Measurements from ENCODE around the gene RDH13.
A peak's percentile ranks its signal among the peaks of the same experiment; 100 is the strongest.

The RDH13 gene

DNA sequence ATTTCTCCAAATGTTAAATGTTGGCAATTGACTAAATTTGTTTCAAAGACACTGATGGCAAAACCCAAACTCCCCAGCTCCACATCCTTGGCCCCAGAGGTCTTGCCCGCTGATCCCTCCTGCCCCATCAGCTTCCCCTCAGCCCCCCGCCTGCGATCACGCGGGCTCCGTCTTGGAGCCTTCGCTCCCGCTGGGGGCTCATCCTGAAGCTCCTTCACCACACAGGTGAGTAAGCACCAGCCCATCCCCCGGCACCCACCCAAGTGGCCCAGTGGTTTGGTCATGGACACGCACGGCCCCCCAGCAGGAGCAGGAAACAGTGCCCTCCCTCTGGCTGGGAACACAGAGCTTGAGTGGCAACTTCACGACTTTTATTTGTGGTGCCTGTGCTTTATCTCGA, 27.6 kb upstream of the RDH13 start:
- no peak for FAIRE-seq
- no peak for DNase-seq (ENCODE audit: insufficient read length)
- TF ChIP-seq POLR2AphosphoS5 (IDR thresholded peaks at IDR 0.05; ENCODE audit: low read depth, low read length) (no peak), TAF1 (IDR thresholded peaks at IDR 0.05; ENCODE audit: borderline replicate concordance, low read depth, low read length) (no peak), POLR2A (IDR thresholded peaks at IDR 0.05; ENCODE audit: low read depth, low read length) (no peak)

DNA sequence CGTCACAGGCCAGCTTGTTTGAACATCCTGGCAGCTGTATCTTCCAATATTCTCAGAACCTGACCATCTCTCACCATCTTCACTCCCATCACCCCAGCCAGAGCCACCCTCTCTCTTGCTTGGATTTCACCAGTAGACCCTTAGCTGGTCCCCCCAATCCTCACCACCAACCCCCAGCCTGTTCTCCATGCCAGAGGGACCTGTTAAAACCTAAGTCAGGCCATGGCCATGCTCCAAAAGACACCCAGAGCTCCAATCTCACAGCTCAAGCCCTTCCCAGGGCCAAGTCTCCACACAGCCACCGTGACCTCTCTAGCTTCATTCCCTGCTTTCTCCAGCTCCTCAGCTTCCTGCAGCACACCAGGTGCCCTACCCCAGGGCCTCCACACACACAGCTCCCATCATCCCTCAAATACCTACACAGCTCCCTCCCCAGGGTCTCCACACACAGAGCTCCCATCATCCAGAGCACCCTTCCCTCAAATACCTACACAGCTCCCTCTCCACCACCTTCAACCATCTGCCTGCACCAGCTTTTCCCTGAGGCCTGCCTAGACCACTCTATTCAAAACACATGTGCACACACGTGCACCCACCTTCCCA, 26.5 kb upstream of the RDH13 start:
- no peak for FAIRE-seq

DNA sequence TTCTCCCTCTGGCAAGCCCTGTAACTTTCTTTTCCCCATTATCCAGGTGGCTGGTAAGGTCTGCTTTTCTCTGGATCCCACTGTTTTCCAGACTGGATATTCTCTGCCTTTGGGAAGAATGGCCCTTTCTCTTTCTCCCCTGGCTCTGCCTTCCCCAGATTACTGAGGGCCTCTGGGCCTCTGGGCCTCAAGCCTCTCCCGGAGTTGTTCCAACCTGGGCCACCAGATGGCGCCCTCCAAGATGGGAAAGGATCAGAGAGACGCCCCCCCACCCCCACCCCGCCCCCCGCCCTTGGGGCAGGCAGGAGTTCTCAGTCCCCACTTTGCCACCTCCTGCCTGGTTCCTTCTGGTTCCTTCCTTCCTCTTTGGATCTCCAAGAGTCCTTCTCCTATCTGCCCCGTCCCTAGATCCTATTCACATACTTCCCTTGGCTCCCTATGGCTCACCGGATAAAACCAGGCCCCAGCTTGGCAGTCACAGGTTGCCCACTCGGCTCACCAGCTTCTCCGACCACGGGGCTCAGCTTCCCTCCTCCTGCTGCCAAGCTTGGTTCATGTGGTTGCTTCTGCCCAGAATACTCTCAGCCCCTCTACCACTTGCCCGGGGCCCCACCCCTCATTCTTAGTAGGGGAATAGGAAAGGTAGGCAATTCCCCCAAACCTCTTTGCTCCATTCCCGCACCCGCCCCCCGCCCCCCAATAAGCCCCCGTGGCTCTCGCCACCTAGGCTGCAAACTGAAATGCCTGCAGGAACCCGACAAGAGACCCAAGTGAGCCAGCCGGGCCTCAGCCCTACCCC, 25.8 kb upstream of the RDH13 start:
- DNase-seq (ENCODE audit: insufficient read length) (peak; percentile 76), FAIRE-seq (peak; percentile 88)
- TF ChIP-seq POLR2AphosphoS5 (IDR thresholded peaks at IDR 0.05; ENCODE audit: low read depth, low read length) (no peak), POLR2A (IDR thresholded peaks at IDR 0.05; ENCODE audit: low read depth, low read length) (no peak), TAF1 (IDR thresholded peaks at IDR 0.05; ENCODE audit: borderline replicate concordance, low read depth, low read length) (no peak)

More for the DNA sequence above, 26.5 kb upstream of the RDH13 start:
- DNase-seq (ENCODE audit: insufficient read length), result no peak
- TF ChIP-seq POLR2A (IDR thresholded peaks at IDR 0.05; ENCODE audit: low read depth, low read length) (no peak), POLR2AphosphoS5 (IDR thresholded peaks at IDR 0.05; ENCODE audit: low read depth, low read length) (no peak), TAF1 (IDR thresholded peaks at IDR 0.05; ENCODE audit: borderline replicate concordance, low read depth, low read length) (no peak)

DNA sequence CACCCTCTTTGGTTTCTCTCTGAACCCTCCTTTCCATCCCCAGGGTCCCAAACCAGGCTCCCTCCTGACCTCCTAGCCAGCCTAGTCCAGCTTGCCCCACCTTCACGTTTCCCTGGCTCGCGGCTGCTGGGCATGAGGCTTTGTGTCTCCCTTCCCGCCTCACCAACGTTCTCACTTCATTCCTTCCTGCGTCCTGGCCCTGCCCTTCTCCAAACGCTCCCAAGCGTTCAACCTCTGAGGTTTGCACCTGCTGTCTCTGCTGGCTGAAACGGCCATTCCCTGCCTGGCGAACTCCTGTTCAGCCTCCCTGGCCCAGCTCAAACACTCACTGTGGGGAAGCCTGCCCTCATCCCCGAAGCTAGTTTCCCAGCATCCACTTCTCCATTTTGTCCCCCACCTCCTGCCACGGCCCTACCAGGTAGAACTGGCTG, 25.1 kb upstream of the RDH13 start:
- TF ChIP-seq TAF1 (IDR thresholded peaks at IDR 0.05; ENCODE audit: borderline replicate concordance, low read depth, low read length) (no peak), POLR2AphosphoS5 (IDR thresholded peaks at IDR 0.05; ENCODE audit: low read depth, low read length) (no peak), POLR2A (IDR thresholded peaks at IDR 0.05; ENCODE audit: low read depth, low read length) (no peak)
- no peak for DNase-seq (ENCODE audit: insufficient read length)
- FAIRE-seq, result no peak

DNA sequence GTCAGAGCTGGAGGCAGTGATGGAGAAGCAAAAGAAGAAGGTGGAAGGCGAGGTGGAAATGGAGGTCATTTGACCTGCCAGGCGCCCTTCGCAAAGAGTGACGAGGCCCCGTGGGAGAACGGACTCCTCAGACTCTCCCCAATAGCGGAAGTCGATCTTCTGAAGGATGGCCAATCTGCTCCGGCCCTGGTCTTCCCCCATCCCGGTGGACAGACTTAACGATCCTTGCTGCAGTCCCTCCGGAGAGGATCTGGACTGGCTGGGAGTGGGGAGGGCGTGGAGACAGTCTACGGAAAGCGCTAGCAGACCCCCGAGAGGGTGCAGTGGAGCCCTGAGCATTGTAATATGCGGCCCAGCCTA, 24.6 kb upstream of the RDH13 start:
- FAIRE-seq (no peak), DNase-seq (ENCODE audit: insufficient read length) (no peak)
- TF ChIP-seq POLR2A (IDR thresholded peaks at IDR 0.05; ENCODE audit: low read depth, low read length) (no peak), TAF1 (IDR thresholded peaks at IDR 0.05; ENCODE audit: borderline replicate concordance, low read depth, low read length) (no peak), POLR2AphosphoS5 (IDR thresholded peaks at IDR 0.05; ENCODE audit: low read depth, low read length) (no peak)

DNA sequence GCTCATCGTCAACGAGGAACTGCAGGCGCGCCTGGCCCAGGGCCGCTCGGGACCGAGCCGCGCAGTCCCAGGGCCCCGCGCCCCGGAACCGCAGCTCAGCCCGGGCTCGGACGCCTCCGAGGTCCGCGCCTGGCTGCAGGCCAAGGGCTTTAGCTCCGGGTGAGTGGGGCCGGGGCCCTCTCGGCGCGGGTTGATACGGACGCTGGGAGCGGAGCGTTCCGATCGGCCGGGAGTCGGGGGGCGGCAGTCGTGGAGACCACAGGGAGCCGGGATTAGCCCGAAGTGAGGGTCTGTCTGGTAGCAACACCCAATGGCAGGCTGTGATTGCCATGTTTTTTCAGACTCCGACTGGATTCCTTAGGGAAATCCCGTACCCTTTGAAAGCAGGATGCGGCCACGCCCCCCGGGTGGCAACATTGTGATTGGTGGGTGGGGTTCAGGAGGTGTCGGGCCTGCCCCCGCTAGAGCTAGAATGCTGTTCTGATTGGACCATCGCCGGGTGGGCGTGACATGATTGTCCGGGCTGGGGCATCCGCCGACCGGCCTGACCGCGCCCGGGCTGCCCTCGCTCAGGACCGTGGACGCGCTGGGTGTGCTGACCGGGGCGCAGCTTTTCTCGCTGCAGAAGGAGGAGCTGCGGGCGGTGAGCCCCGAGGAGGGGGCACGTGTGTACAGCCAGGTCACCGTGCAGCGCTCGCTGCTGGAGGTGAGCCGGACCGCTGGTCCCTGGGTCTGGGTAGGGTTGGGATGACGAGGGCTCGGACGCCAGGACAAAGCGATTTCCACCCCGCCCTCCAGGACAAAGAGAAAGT, 24.0 kb upstream of the RDH13 start:
- FAIRE-seq (no peak), DNase-seq (ENCODE audit: insufficient read length) (peak; percentile 69)
- TF ChIP-seq POLR2A (IDR thresholded peaks at IDR 0.05; ENCODE audit: low read depth, low read length) (no peak), POLR2AphosphoS5 (IDR thresholded peaks at IDR 0.05; ENCODE audit: low read depth, low read length) (no peak), TAF1 (IDR thresholded peaks at IDR 0.05; ENCODE audit: borderline replicate concordance, low read depth, low read length) (no peak)

DNA sequence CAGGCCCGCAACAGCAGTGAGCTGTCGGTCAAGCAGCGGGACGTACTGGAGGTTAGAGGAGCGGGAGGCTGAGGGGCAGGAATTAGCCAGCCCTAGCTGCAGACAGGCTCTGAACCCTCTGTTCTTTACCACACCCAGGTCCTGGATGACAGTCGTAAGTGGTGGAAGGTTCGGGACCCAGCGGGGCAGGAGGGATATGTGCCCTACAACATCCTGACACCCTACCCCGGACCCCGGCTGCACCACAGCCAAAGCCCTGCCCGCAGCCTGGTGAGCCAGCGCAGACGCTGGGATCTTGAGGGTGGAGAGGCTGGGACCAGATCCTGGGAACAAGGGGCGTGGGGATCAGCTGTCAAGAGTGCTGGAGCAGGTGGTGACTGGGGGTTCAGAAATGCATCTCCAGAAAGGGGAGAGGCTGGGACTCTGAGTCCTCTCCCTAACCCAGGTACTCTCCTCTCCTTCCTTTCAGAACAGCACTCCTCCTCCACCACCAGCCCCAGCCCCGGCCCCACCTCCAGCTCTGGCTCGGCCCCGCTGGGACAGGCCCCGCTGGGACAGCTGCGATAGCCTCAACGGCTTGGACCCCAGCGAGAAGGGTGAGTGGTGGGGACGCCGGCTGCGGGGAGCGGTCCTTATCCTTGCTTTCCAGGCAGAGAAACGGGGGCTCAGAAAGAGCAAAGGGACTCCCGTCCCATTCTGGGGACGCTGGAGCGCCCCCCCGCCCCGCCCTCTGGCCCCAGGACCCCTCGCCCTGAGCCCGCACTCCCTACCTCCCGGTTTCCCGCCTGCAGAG, 23.2 kb upstream of the RDH13 start:
- DNase-seq (ENCODE audit: insufficient read length) (no peak), FAIRE-seq (no peak)
- TF ChIP-seq POLR2A (IDR thresholded peaks at IDR 0.05; ENCODE audit: low read depth, low read length) (no peak), POLR2AphosphoS5 (IDR thresholded peaks at IDR 0.05; ENCODE audit: low read depth, low read length) (no peak), TAF1 (IDR thresholded peaks at IDR 0.05; ENCODE audit: borderline replicate concordance, low read depth, low read length) (no peak)

DNA sequence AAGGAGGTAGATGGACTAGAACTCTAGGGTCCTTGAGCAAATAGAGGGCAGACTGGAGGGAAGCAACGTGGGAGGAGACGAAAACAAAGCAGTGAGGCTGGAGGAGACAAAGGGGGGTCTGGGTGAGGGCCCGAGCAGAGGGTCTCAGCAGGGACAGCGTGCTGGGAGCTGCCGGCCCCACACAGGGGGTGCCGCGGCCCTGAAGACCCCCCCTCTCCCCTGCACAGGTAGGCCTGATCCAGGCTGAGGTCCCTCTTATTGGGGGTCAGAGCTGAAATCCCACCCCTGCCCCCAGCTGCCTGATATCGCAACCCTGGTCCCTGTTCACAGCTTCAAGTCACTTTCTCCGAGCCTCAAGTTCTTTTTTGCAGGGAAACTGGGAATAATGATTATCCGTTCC, 21.5 kb upstream of the RDH13 start:
- no peak for DNase-seq (ENCODE audit: insufficient read length)
- no peak for TF ChIP-seq POLR2AphosphoS5 (IDR thresholded peaks at IDR 0.05; ENCODE audit: low read depth, low read length)
- no peak for TF ChIP-seq POLR2A (IDR thresholded peaks at IDR 0.05; ENCODE audit: low read depth, low read length)
- TF ChIP-seq TAF1 (IDR thresholded peaks at IDR 0.05; ENCODE audit: borderline replicate concordance, low read depth, low read length), result no peak
- no peak for FAIRE-seq

DNA sequence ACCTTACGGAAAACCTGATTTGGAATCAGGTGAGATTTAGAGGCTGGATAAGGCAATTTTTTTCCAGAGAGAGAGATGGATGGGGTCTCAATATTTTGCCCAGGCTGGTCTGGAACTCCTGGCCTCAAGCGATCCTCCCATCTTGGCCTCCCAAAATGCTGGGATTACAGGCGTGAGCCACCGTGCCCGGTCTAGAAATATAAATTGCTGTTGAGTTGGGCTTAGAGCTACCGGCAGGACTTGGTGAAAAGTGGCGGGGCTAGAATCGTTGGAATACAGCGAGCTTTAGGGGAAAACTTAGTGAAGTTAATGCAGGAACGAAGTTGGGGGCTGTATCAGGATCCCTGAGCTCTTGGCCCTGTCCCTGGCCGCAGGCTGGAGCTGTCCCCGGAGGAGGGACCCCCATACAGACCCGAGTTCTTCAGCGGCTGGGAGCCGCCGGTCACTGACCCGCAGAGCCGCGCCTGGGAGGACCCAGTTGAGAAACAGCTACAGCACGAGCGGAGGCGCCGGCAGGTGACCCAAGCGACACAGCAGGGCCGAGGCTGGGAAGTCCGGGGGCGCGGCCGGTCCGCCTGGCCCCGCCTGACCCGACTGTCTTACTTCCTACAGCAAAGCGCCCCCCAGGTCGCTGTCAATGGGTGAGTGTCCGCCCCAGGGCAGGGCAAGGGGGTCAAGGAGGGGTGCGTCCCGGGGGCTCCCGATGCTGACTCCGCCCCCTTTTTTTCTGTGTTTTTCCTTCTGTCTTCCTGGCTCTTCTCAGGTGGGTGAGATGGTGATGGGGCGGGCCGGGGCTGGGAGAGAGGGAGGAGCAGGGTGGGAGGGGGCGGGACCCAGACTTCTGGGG, 20.3 kb upstream of the RDH13 start:
- FAIRE-seq (no peak), DNase-seq (ENCODE audit: insufficient read length) (no peak)
- no peak for TF ChIP-seq POLR2AphosphoS5 (IDR thresholded peaks at IDR 0.05; ENCODE audit: low read depth, low read length)
- TF ChIP-seq POLR2A (IDR thresholded peaks at IDR 0.05; ENCODE audit: low read depth, low read length), result no peak
- no peak for TF ChIP-seq TAF1 (IDR thresholded peaks at IDR 0.05; ENCODE audit: borderline replicate concordance, low read depth, low read length)

Measured in GM12892 (cell line).